HFF-Myc (cell line): ENCODE measurements around the gene TLE5.

Experiments
- DNase-seq: peaks from one replicate; pipeline ENCODE4 v3.0.0-alpha.2; 2011; ENCODE audit warnings: low read depth; ENCODE audit errors: extremely low read depth
- H3K4me3 ChIP-seq: replicated peaks from 2 replicates; pipeline ENCODE4 v1.5.1; 2011; ENCODE audit warnings: low read depth, mild to moderate bottlenecking, control low read depth, low read length
- TF ChIP-seq, protein P1 (sequence below): IDR thresholded peaks from 2 replicates; pipeline ENCODE4 v1.5.1; 2012; ENCODE audit warnings: mild to moderate bottlenecking, low read depth, low read length, control low read depth; ENCODE audit errors: missing control alignments

The TLE5 gene

DNA sequence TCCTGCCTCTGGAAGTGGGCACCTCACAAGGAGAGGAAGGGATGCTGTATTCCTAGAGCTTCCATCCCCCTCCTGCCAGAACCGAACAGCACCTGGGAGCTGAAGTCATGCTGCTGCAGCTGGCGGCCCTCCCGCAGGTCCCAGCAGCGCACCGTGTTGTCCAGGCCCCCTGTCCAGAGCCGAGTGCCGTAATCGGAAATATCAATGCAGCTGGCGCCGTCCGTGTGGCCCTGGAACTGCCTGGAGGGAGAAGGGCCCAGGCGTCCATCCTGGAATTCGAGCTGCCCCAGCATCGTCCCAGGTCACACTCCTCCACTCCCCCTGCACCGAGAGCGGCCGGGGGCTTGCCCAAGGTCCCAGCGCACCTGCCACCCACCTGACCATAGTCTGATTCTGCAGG lies 57.0 kb downstream of the TLE5 start:
- TF ChIP-seq, protein P1, sequence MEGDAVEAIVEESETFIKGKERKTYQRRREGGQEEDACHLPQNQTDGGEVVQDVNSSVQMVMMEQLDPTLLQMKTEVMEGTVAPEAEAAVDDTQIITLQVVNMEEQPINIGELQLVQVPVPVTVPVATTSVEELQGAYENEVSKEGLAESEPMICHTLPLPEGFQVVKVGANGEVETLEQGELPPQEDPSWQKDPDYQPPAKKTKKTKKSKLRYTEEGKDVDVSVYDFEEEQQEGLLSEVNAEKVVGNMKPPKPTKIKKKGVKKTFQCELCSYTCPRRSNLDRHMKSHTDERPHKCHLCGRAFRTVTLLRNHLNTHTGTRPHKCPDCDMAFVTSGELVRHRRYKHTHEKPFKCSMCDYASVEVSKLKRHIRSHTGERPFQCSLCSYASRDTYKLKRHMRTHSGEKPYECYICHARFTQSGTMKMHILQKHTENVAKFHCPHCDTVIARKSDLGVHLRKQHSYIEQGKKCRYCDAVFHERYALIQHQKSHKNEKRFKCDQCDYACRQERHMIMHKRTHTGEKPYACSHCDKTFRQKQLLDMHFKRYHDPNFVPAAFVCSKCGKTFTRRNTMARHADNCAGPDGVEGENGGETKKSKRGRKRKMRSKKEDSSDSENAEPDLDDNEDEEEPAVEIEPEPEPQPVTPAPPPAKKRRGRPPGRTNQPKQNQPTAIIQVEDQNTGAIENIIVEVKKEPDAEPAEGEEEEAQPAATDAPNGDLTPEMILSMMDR, result no peak
- H3K4me3 ChIP-seq, result no peak overlapping the region
- DNase-seq, result no peak

- no peak for DNase-seq
- no peak overlapping the region for H3K4me3 ChIP-seq
- TF ChIP-seq, protein P1, result no peak
Observed at GRCh38 chr19:3004522-3004921, 57.8 kb downstream of the TLE5 start.

DNA sequence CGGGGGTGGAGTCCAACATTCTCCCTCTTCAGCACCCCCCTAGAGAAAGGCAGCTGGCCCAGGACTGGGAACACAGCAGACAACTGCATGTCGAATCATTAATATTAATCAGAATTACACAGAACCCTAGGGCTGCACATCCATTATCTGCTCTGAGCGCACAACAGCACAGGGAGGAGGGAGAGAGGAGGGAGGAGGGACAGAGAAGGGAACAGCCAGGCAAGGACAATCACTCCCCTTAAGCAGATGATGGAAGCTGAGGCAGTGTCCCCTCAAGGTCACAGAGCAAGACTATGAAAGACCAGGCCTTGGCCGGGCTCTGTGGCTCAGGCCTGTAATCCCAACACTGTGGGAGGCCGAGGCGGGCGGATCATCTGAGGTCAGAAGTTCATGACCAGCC lies 59.2 kb downstream of the TLE5 start:
- DNase-seq, result no peak
- no peak overlapping the region for H3K4me3 ChIP-seq
- TF ChIP-seq, protein P1, result no peak
